ENCODE measurements around the gene AGK.

Gene AGK, protein sequence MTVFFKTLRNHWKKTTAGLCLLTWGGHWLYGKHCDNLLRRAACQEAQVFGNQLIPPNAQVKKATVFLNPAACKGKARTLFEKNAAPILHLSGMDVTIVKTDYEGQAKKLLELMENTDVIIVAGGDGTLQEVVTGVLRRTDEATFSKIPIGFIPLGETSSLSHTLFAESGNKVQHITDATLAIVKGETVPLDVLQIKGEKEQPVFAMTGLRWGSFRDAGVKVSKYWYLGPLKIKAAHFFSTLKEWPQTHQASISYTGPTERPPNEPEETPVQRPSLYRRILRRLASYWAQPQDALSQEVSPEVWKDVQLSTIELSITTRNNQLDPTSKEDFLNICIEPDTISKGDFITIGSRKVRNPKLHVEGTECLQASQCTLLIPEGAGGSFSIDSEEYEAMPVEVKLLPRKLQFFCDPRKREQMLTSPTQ

DNA sequence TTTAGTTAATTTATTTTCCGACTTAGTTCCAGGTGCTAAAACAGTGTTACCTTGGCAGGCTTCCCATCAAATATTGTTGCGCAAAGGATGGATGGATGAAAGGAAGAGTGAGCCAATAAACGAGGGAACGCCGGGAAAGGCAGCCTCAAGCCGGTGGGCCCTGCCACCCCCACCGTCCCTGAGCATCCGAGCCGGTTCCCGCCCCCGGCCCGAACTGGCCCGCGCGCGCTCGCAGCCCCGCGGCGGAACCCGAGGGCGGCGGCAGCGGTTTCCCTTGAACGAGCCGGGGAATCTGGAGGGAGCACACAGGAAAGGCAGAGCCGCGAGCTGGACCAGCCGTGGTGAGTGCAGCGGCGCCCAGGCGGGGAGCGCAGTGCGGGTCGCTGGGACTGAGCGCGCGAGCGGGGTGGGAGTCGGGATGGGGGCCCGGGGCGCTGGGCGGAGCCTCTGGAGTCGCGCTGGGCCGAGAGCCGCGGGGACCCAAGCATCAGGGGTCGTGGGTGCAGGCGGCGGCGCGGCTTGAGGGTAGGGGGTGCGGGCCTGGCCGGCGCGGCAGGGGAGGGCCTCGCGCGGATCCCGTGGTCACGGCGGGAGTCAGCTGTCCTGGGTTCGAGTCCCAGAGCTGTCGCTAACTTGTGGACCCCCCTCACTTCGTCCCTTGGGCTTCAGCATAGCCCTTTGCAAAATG is at the start of gene AGK:
Gene AGK (plus strand): TSS at position 317 of the 688 bp plus-strand sequence. CDS start 4,057 bp downstream, outside the sequence.
- DNase-seq (ENCODE audit: low spot score): peak; percentile 90

DNA sequence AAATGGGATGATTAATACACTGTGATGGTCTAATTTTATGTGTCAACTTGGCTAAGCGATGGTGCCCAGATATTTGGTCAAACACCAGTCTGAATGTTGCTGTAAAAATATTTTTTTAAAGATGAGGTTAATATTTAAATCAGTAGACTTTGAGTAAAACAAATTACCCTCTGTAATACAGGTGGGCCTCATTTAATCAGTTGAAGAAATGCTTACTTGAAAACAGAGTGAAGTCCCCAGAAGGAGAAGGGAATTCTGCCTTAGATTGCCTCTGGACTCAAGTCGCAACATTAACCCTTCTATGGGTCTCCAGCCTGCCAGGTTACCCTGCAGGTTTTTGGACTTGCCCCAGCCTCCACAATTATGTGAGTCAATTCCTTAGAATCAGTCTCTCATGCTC is 49.8 kb upstream of the AGK start:
- no peak for DNase-seq (ENCODE audit: low spot score)

DNA sequence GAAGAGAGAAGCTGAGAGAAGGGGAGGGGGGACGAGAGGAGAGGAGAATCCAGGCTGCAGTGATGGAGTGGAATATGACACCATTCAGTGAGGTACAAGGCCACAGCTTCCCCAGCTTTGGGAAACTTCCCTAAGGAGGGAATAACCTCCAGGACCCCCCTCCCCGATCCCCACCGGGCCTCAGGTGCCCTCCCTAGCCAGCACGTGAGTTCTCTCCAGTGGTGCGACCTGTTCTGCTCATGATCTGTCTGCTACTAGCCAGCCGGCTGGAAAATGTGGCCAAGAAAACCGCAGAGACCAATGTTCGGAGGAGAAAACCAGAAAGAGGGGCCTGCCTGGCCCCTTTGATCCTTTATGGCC is 39.9 kb upstream of the AGK start:
- DNase-seq (ENCODE audit: low spot score): no peak

DNA sequence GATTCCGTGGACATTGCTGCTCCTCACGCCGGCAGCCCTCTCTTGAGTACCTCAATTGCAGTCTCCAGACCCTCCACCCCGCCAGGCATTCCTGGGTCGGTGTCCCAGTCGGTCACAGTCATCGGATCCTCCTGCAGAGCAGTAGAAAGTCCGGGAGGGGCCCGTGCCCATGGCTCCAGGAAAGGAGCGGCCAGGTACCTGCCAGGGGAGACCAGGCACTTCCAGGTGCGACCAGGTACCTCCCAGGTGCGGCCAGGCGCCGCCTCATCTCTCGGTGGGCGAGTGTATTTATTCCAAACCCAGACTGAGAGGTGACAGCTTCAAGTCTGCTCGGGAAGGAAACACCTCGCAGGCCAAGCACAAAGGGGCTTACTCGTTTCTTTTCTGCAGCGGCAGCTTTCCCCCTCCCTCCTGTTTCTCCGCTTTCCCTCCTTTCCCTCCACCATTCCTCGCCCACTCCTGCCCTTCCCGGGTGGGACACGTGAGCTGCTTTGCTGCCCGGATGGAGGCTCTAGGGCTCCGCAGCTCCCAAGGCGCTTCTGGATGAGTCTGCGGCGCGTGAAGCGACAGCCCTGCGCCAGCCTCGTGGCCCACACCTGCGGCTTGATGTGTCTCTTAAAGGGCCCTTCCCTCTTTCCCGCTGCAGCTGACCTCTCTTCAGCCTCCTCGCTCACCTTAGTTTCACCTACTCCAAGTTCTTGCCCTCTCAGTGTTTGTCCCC is 39.4 kb upstream of the AGK start:
- no peak for DNase-seq (ENCODE audit: low spot score)

DNA sequence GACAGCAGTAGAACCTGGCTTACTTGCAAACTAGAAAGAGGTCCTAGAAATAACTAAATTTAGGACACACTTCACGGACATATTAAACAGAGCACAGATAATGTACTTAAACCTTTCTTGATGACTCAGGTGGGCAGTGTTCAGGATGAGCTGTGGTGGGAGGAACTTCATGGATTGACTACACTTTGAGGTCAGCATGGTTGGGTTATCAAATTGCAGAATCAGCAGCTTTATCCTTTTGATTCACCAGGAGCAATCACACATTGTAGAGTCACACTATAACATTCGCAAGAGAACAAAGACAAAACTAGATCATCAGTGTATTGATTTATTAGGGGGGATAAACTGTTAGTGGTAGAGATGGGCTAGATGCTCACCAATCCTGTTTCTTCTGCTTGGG is 38.6 kb upstream of the AGK start:
- DNase-seq (ENCODE audit: low spot score): no peak

DNA sequence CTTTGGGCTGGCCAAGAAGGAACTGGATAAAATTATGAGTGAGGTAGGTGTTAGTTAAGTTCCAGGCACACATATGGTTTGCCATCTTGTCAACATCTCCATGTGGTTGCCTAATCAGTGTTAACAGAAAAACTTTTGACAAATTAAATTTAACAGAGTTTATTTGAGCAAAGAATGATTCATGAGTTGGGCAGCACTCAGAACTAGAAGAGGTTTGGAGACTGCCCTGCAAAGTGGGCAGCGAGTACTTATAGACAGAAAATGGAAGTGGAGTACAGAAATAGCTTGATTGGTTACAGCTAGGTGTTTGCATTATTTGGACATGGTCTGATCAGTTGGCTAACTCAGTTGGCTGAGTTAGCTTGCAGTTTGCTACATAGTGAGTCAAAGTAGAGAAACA is 37.5 kb upstream of the AGK start:
- DNase-seq (ENCODE audit: low spot score): no peak

DNA sequence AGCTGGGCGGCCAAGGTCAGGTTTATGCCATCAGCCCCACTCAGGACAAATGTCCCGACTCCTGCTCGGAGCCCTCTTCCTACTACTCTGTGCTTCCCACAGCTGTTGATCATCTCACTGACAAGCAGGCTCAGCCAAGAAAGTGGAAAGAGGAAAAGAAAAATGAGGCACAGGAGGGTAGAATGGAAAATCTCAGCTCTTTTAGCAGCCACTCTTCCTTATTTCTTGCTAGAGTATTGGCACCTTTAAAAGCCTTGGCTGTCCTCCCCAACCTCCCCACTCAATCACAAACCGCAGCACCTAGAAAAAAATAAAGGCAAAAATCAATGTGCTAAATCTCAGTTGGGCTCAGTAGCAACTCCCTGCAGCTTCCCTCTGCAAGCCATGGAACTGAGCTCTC is 35.3 kb upstream of the AGK start:
- DNase-seq (ENCODE audit: low spot score): no peak

DNA sequence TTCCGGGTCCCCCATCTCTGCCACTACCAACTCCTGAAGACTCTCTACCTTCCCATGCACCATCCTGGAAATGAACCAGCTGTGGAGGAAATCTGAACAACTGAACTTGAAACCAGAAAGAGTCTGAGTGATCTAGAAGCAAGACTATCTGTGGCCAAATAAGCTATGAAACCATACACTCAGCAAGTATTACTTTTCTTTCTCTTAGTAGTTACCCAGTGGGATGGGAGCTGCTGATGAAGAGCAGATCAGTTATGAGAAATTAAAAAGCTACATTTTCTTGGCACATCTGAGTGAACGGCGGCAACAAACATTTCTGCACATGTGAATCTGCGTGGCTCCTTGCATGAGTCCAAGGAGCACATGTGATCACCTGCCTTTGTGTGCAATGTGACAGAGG is 31.6 kb upstream of the AGK start:
- no peak for DNase-seq (ENCODE audit: low spot score)

DNA sequence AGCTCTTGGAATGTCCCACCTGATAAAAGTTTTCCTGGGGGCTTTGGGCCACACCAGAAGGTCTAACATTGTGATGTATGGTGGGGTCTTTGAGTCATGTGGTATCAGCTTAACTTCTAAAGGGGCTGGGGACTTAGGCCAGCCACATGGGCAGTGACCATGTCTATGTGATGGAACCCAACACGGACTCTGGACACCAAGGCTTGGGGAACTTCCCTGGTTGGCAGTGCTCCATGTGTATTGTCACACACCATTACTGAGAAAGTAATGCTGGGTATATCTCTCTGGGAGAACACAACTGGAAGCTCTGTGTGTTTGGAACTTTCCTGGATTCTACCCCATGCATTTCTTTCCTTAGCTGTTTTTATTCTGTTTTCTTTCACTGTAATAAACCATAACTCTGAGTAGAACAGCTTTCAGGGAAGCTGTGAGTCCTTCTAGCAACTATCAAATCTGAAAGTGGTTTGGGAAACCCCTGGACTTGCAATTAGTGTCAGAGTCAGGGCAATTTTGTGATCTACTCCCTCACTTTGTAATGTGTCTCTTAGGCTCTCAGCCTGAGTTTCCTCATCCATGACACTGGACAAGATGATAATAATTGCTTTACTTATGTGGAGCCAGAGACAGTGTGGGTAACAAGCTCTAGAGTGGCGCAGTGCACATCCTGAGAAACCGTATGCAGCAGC is 28.4 kb upstream of the AGK start:
- DNase-seq (ENCODE audit: low spot score): no peak

DNA sequence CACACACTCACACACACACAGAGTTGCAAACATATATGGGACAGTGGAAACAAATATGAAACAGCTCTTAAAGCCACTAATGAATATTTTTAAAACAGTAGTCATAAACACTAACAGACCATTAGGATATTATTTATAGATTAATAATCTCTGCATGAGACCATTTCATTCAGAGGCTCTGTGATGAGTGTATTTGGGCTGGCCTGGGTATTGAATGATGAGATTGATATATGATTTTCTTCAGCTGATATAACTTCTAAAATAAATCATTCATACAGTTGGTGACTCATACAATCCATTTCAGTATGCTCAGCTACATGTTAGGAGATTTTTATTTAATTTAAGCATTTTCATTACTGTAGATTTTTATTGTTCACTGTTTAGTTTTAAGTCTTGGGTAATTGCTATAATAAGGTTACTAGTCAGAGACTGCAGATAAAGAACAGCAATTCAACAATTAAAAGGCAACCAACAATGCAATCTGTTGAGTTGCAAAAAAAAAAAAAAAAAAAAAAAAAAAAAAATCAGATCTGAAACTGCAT is 25.2 kb upstream of the AGK start:
- DNase-seq (ENCODE audit: low spot score): no peak

DNA sequence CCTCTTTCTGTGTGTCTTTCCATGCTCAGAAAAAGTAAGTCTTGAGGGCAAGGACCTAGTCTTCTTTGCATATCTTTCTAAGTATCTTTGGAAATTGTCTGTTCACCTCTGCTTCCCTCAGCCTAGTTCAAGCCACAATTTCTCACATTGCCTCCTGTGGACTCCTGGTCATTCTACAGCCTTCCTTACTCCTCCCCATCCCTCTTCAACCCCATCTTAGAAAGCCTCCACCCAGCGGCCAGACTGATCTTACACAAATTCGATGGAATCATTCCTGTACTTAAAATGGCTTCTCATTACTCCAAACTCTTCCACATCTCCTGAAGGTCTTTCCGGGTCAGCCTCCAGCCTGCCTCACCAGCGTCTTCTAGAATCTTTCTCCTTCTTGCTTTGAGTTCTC is 24.1 kb upstream of the AGK start:
- no peak for DNase-seq (ENCODE audit: low spot score)

DNA sequence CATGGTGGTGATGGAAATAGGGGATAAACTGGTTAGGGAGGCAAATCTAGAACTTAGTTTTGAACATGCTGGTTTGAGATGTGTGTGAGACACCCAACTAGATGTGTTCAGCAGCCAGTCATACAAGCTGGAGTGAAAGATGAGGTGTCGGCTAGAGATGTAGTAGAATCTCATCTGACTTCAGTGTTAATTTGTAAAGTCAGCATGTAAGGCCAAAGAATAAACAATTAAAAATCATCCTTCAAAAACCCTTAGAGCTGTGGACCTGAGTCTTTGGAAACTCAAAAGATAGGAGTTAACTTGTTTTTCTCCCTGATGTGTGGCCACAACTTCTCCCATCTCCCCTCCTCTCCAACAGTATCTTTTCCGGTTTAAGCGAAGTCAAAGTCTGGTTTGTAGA is 22.8 kb upstream of the AGK start:
- no peak for DNase-seq (ENCODE audit: low spot score)

DNA sequence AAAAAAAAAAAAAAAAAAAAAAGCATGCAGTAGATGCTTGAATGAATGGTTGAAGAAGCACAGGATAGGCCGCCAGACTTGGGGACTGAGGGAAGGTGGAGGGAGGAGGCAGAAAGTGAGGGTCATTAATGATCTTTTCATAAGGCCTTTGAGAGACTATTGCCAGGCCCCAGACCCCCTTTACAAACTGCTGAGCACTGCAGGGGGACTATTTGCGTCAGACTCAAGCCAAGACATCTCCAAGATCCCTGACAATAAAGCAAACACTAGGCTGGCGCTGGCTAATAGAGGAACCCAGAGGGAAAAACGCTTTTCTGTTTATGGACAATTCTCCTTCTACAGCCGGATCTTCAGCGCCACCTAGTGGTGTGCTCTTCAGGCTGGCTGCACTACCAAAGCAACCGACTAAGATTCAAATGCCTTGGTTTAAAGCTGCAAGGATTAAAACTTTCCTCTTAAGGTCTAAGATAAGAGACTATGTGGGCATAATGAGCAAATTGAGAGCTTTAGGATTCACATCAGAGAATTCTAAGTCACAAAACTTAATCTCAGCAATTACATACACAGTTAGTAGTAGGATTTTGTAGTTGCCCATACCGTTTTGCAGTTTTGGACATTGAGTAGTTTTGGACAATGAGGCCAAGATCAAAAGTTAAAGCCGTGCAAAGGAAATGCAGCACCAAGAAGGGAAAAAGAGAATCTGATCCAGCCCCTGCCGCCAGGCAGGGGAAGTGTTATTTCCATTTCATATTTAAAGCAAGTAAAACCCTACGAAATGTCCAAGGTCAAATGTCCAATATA is 17.9 kb upstream of the AGK start:
- DNase-seq (ENCODE audit: low spot score): peak; percentile 83

DNA sequence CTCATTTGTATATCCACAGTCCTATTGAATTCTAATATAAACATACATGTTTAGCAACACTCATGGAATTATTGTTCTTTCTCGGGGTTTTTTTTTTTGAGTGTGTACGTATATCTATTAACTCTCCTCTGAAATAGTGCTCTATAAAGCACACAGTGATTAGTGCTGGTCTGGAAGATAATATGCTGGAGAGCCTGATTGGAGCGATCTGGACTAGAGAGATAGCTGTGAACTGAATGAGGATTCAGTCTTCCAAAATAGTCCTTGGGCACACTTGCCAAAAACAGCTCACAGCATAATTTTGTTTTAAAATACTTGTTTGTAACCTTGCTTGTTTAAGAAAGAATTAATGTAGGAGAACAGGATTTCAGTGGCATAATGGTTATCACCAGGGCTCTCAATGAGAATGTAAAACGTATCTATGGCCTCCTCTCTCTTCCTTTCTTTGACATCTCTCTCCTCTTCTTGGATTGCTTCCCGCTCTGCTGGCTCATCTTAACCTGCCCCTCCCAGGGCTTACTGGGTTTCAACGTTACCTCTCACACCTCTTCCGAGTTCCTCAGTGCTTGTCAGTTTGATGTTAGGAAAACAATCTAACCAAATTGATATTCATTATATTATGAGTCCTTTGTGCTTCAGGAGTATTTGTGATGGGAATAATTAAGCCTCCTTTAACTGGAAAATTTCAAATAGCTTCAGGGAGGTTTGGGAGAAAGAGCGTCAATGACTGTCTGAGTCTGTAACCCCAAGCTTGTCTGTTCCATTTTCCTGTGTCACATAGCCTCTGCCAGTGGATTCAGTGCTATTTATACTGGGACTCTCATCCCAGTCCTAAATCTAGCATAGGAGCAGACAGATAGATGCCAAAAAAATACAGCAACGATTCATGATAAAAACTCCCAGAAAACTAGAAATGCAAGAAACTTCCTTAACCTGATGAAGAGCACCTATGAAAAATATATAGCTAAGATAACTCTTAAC is 16.2 kb upstream of the AGK start:
- DNase-seq (ENCODE audit: low spot score): no peak

DNA sequence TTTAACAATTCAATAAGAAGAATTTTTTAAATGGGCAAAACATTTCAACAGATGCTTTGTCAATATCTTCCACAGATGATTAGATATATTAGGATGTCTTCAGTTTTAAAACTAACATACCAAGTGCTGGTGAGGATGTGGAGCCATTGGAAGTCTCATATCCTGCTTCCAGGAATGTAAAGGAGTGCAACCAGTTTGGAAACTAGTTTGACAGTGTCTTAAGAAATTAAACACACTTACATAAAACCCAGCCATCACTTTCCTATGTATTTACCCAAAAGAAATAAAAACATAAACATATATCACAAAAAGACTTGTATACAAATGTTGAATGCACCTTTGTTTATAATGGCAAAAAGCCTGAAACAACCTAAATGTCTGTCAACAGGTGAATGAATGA is 13.3 kb upstream of the AGK start:
- no peak for DNase-seq (ENCODE audit: low spot score)

DNA sequence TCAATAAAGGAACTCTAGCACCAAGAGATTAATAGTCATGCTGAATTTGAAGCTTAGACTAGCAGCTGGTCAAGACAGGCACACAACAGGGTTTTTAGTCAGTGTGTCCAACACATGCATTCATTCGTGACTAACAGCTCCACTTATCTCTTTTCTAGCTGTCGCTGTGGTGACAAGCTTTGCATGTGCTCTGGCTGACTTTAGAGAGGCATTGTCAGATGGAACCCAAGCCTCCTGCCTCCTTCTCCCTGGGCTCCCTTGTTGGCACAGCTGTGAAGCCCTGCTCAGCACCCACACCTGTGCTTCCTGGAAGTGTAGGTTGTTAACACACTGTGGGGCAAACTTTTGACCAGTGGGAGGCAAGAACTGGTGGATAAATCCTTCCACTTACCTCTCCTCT is 9.8 kb upstream of the AGK start:
- no peak for DNase-seq (ENCODE audit: low spot score)

DNA sequence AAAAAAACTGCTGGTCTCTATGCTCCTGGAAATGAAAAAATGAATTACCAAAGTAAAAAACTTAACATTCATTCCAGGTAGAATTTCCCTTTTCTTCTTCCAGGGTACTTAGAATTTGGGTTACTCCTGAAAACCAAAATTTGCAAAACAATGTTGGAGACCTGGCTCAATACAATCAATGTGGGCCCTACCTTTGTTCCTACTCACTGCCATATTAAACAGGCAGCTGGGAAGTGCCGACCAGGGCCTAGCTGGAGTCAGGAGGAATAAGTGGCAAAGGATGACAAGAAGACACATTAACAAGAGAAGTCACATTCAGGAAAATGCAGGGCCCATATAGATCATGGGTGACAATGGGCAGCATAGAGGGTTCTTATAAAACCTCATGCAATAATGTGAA is 6.4 kb upstream of the AGK start:
- DNase-seq (ENCODE audit: low spot score): no peak

DNA sequence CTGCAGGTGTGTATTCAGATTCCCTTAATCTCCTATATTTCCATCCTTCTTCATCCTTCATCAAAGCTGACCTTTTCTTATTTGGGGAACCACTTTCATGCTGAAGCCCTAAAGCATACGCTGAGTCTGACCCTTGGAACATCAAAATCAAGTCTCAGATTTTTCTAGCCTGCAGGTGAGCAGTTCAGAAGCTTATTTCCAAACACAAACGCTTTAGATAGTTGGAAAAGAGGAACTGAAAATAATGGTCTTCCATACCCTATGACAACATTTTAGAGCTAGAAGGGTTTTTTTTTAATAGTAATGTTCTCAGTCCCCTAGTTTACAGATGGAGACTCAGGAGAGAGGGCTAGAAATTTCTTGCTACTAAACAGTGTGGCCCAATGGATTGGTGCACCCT is 1.6 kb upstream of the AGK start:
- no peak for DNase-seq (ENCODE audit: low spot score)

DNA sequence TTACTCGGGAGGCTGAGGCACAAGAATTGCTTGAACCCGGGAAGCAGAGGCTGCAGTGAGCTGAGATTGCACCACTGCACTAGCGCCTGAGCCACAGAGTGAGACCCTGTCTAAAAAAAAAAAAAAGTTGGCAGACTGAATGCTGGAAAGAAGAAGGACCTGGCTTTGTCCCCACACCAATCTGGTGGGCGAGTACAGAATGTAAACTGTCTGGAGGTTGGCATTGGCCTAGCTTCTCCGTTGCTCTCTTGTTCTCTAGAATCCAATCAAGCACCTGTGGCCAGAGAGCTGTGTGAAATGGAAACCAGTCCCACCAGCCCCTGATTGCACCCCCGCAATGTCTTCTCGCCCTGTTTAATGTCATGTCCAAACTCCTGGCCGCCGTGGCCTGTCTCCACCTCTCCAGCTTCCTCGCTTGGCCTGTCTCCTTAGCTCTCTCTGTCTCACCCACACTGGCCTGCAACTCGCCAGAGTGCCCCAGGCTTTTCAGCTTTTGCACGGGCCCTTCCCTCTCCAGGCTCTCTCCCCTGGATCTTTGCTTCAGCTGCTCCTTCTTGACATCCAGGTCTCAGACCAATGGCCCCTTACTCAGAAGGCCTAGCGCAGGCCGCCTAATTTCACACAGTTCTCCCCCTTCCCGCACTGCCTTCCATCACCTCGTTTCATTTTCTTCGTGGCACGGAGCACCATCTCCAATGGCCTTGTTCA is 670 bp upstream of the AGK start:
- no peak for DNase-seq (ENCODE audit: low spot score)

DNA sequence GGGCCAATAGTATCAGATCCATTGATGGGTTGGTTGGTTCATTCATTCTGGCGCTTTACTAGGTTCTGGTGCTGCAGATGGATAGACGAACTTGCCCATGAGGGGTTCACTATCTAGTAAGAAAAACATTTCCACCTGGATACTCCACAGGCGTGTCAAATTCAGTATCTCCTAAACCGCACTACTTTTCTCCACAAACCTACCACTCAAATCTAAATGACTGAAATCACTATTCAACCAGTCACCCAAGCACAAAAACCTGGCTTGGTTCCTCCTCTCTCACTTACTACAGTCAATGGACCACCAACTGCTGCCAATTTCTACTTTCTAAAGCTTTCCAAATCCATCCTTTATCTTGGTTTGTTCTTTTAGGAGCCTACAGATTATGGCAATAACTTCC is 572 bp downstream of the AGK start:
- DNase-seq (ENCODE audit: low spot score): no peak
